A549 (cell line): ENCODE data around the gene FGFR4. TPM values are rescaled to one million over a fixed set of nuclear protein-coding genes. Genes with fewer than 3 reads are reported as not detected.

ENCODE experiments used
- ATAC-seq, 2 experiments: fragments of 200-7000 bp in 1 of 2; fragments of >200 bp in 1 of 2; cut with Nextera tagmentation in 1 of 2; cut with Tn5 transposase in 1 of 2; 3 replicates each; pipeline versions ENCODE4 v1.8.0 to v1.9.1; 2018 to 2020; ENCODE audit warnings: mild to moderate bottlenecking in 1 of 2, moderate library complexity in 1 of 2
- CTCF ChIA-PET: fragments of 300-600 bp; sonication (Branson Sonifier 250); formaldehyde crosslinking; extraction: SDS; loops from one replicate; lab custom pipeline; 2021; ENCODE audit warnings: antibody characterized with exemption, inconsistent platforms; lab: Yijun Ruan, JAX
- POLR2A ChIA-PET: fragments of 350-600 bp; formaldehyde crosslinking; extraction: SDS; loops from one replicate; lab custom pipeline; 2021; ENCODE audit warnings: antibody characterized with exemption, inconsistent platforms; lab: Yijun Ruan, JAX
- DNase-seq, 2 experiments: peaks; one replicate each; pipeline versions ENCODE4 v3.0.0 to v3.0.0-alpha.2; 2011 to 2016; ENCODE audit warnings: low read depth in 1 of 2, low spot score in 1 of 2
- FAIRE-seq: peaks from 2 replicates; lab custom pipeline; 2011; peaks lifted over from hg19 to GRCh38; lab: Jason Lieb, UNC
- H3K27ac ChIP-seq, 2 experiments: fragments of >200 bp; sonication (Bioruptor Twin); formaldehyde crosslinking; 3 replicates each; pipeline ENCODE4 v1.5.1; 2016 to 2017
- H3K4me1 ChIP-seq: fragments of >200 bp; sonication (Bioruptor Twin); formaldehyde crosslinking; 3 replicates; pipeline ENCODE4 v1.6.1; 2016
- H3K4me2 ChIP-seq: fragments of >200 bp; sonication (Bioruptor Twin); formaldehyde crosslinking; 3 replicates; pipeline ENCODE4 v1.6.1; 2016
- H3K4me3 ChIP-seq: fragments of >200 bp; sonication (Bioruptor Twin); formaldehyde crosslinking; 3 replicates; pipeline ENCODE4 v1.5.1; 2016
- H3K9me3 ChIP-seq: fragments of >200 bp; sonication (Bioruptor Twin); formaldehyde crosslinking; 3 replicates; pipeline ENCODE4 v1.6.1; 2016
- ATOH8 ChIP-seq: fragments of 250-450 bp; sonication (Bioruptor Pico); IDR thresholded peaks from 2 replicates; pipeline ENCODE4 v1.5.0; 2020; ENCODE audit warnings: low read depth, mild to moderate bottlenecking, moderate library complexity
- BCL3 ChIP-seq: fragments of >200 bp; sonication (Bioruptor Twin); formaldehyde crosslinking; IDR thresholded peaks from 3 replicates; pipeline ENCODE4 v1.6.1; 2016
- CBX8 ChIP-seq: fragments of 200-600 bp; sonication (generic); IDR thresholded peaks from 2 replicates; pipeline ENCODE4 v1.6.1; 2016
- EP300 ChIP-seq, 2 experiments: fragments of >200 bp; sonication (Bioruptor Twin); formaldehyde crosslinking; IDR thresholded peaks; 2 replicates in 1 of 2; 3 replicates in 1 of 2; pipeline ENCODE4 v1.6.1; 2016 to 2017
- ESRRA ChIP-seq: fragments of 150-350 bp; IDR thresholded peaks from 2 replicates; pipeline ENCODE4 v1.6.1; 2014; ENCODE audit warnings: mild to moderate bottlenecking, low read length, borderline replicate concordance
- FOSL2 ChIP-seq, 2 experiments: fragments of 450-650 bp in 1 of 2; fragments of >200 bp in 1 of 2; sonication (Bioruptor Twin) in 1 of 2; formaldehyde crosslinking; IDR thresholded peaks; 2 replicates each; pipeline versions ENCODE4 v1.5.0 to v1.6.1; 2016 to 2020; ENCODE audit warnings: mild to moderate bottlenecking in 1 of 2, moderate library complexity in 1 of 2
- GATA3 ChIP-seq: IDR thresholded peaks from 2 replicates; pipeline ENCODE4 v1.6.1; 2012; ENCODE audit warnings: borderline replicate concordance
- HOXB5 ChIP-seq: fragments of 250-450 bp; sonication (Bioruptor Pico); IDR thresholded peaks from 2 replicates; pipeline ENCODE4 v1.5.0; 2020; ENCODE audit warnings: mild to moderate bottlenecking, moderate library complexity
- JUN ChIP-seq, 2 experiments: fragments of >200 bp; sonication (Bioruptor Twin); formaldehyde crosslinking; IDR thresholded peaks; 2 replicates in 1 of 2; 3 replicates in 1 of 2; pipeline ENCODE4 v1.6.1; 2016 to 2017
- MAFK ChIP-seq: fragments of 450-650 bp; IDR thresholded peaks from 2 replicates; pipeline ENCODE4 v1.6.1; 2014; ENCODE audit not compliant: partially characterized antibody
- POLR2A ChIP-seq: IDR thresholded peaks from 2 replicates; pipeline ENCODE4 v1.6.1; 2012; ENCODE audit warnings: mild to moderate bottlenecking, low read length
- RAD21 ChIP-seq, 2 experiments: fragments of >200 bp in 1 of 2; sonication (Bioruptor Twin) in 1 of 2; formaldehyde crosslinking in 1 of 2; IDR thresholded peaks in 1 of 2; conservative IDR thresholded peaks in 1 of 2; 2 replicates in 1 of 2; 3 replicates in 1 of 2; pipeline ENCODE4 v1.6.1; 2012 to 2018; ENCODE audit warnings: inconsistent platforms in 1 of 2
- RARB ChIP-seq: fragments of 250-450 bp; sonication (Bioruptor Pico); IDR thresholded peaks from 2 replicates; pipeline ENCODE4 v1.8.0; 2021; ENCODE audit warnings: mild to moderate bottlenecking, moderate library complexity
- RFX5 ChIP-seq: fragments of 450-650 bp; IDR thresholded peaks from 2 replicates; pipeline ENCODE4 v1.7.1; 2014; ENCODE audit warnings: antibody characterized with exemption, mild to moderate bottlenecking, moderate library complexity
- RNF2 ChIP-seq: fragments of 200-600 bp; sonication (generic); IDR thresholded peaks from 2 replicates; pipeline ENCODE4 v1.6.1; 2016; ENCODE audit warnings: low read depth, mild to moderate bottlenecking, antibody characterized with exemption, moderate library complexity, borderline replicate concordance
- SMC3 ChIP-seq: fragments of >200 bp; sonication (Bioruptor Twin); formaldehyde crosslinking; IDR thresholded peaks from 3 replicates; pipeline ENCODE4 v1.6.1; 2018; ENCODE audit warnings: inconsistent platforms
- TFCP2L1 ChIP-seq: fragments of 250-450 bp; sonication (Bioruptor Pico); IDR thresholded peaks from 2 replicates; pipeline ENCODE4 v1.5.0; 2021; ENCODE audit warnings: mild to moderate bottlenecking
- TP53 ChIP-seq: fragments of 250-450 bp; sonication (Bioruptor Pico); IDR thresholded peaks from 2 replicates; pipeline ENCODE4 v1.5.0; 2021; ENCODE audit warnings: mild to moderate bottlenecking, moderate library complexity
- USF2 ChIP-seq: fragments of 450-650 bp; IDR thresholded peaks from 2 replicates; pipeline ENCODE4 v1.6.1; 2014; ENCODE audit warnings: antibody characterized with exemption
- ZFP36 ChIP-seq: fragments of 450-650 bp; IDR thresholded peaks from 2 replicates; pipeline ENCODE4 v1.6.1; 2014; ENCODE audit warnings: borderline replicate concordance; ENCODE audit not compliant: partially characterized antibody
- ZNF302 ChIP-seq: fragments of 250-450 bp; sonication (Bioruptor Pico); IDR thresholded peaks from 2 replicates; pipeline ENCODE4 v1.9.0; 2021; ENCODE audit warnings: inconsistent platforms, mild to moderate bottlenecking, moderate library complexity
- ZSCAN20 ChIP-seq: fragments of 250-450 bp; sonication (Bioruptor Pico); IDR thresholded peaks from 2 replicates; pipeline ENCODE4 v1.8.0; 2022; ENCODE audit warnings: mild to moderate bottlenecking, moderate library complexity
- WGBS: methylation state at CpG from one replicate; pipeline ENCODE4 v1.1.6; 2017; ENCODE audit errors: missing lambda C conversion rate; 5-methylcytosine and 5-hydroxymethylcytosine counted together
- polyA plus RNA-seq, 4 experiments: library from polyadenylated mRNA; depleted of rRNA in 3 of 4; stranded (reverse); fragments of >200 nt; fragmentation: RNase III in 1 of 4; extraction: RNeasy Plus Mini Kit Qiagen cat#74134 plus additional on column Dnase treatment in 1 of 4; gene quantifications; 2 replicates in 3 of 4; 3 replicates in 1 of 4; pipeline ENCODE4 v1.2.3, GENCODE V29; 2011 to 2017

FGFR4 gene
- polyA plus RNA-seq, 2 of the 4 experiments (the other 2 are of a cell fraction) = 31.8 to 45.2 TPM

- no peak overlapping the region for H3K4me2 ChIP-seq
- no peaks in the 10 kb centered on the region for H3K9me3 ChIP-seq
- no peak overlapping the region for H3K4me3 ChIP-seq
- 82% methylated on average over 5 of the region's 5 CpGs for WGBS
- H3K4me1 ChIP-seq = no peaks in the 10 kb centered on the region
- DNase-seq = no peak
- POLR2A ChIA-PET = no interaction called here
- FAIRE-seq = no peak
- no peak overlapping the region for H3K27ac ChIP-seq
- CTCF ChIA-PET = interaction anchor here (0.8 to 1.4 kb wide), 5 partner anchors 9 to 280 kb away, joined by 3 to 17 read pairs (median 4); no protein-coding TSS in a partner anchor
- no peak for ATAC-seq
- no peak for TF ChIP-seq ATOH8 (CRISPR knock-in tag)
- no peak for TF ChIP-seq FOSL2 (IDR thresholded peaks at IDR 0.05)
- no peak for TF ChIP-seq FOSL2 (CRISPR knock-in tag; IDR thresholded peaks at IDR 0.05)
- TF ChIP-seq RFX5 = no peak
- TF ChIP-seq SMC3 = no peak
- TF ChIP-seq TFCP2L1 (CRISPR knock-in tag) = no peak
- no peak for TF ChIP-seq GATA3
- no peak for TF ChIP-seq RNF2
Measured at GRCh38 chr5:177122566-177122965, 35.9 kb downstream of the FGFR4 start.

- no peaks in the 10 kb centered on the region for H3K4me1 ChIP-seq
- 78% methylated on average over 15 of the region's 15 CpGs for WGBS
- H3K4me3 ChIP-seq = no peak overlapping the region
- ChIA-PET POLR2A (interaction anchor here (0.7 kb wide), 1 partner anchor 97 kb away, joined by 7 read pairs; no protein-coding TSS in a partner anchor), CTCF (interaction anchor here (1.2 to 16.4 kb wide), 4 partner anchors 9 to 52 kb away, joined by 3 to 168 read pairs (median 5); partner anchors contain the start of gene NSD1)
- H3K9me3 ChIP-seq = no peaks in the 10 kb centered on the region
- ATAC-seq = no peak
- TF ChIP-seq RAD21 (conservative IDR thresholded peaks at IDR 0.05 in 1 of 2, IDR thresholded peaks at IDR 0.05 in 1 of 2) = no peak
- TF ChIP-seq CBX8 = no peak
- no peak for TF ChIP-seq ZSCAN20 (CRISPR knock-in tag)
- TF ChIP-seq TFCP2L1 (CRISPR knock-in tag) = no peak
- TF ChIP-seq EP300 (IDR thresholded peaks at IDR 0.05) = no peak
- TF ChIP-seq POLR2A = no peak
- no peak for TF ChIP-seq TP53
- TF ChIP-seq RARB (CRISPR knock-in tag) = no peak
- TF ChIP-seq BCL3 = no peak
- TF ChIP-seq ZNF302 (CRISPR knock-in tag) = no peak
- TF ChIP-seq ZFP36 = no peak
- no peak for TF ChIP-seq USF2
- TF ChIP-seq HOXB5 (CRISPR knock-in tag) = no peak
- TF ChIP-seq JUN (IDR thresholded peaks at IDR 0.05) = no peak
- TF ChIP-seq FOSL2 (IDR thresholded peaks at IDR 0.05) = no peak
- no peak for TF ChIP-seq FOSL2 (CRISPR knock-in tag; IDR thresholded peaks at IDR 0.05)
- TF ChIP-seq ESRRA = no peak
- TF ChIP-seq MAFK = no peak
- no peak overlapping the region for H3K4me2 ChIP-seq
- no peak overlapping the region for H3K27ac ChIP-seq
- no peak for FAIRE-seq
- DNase-seq = no peak
Measured at GRCh38 chr5:177123789-177124485, 37.2 kb downstream of the FGFR4 start.
